ENCODE measurements around the gene TSSK2.

The TSSK2 gene

GRCh38 chr22:19106886-19107729 lies 24.0 kb upstream of the TSSK2 start:
- no peak for DNase-seq (ENCODE audit: low read depth)

- no peak for DNase-seq (ENCODE audit: low read depth)
Observed at GRCh38 chr22:19107730-19108074, 23.4 kb upstream of the TSSK2 start.

GRCh38 chr22:19108807-19109197 lies 22.3 kb upstream of the TSSK2 start:
- no peak for DNase-seq (ENCODE audit: low read depth)

GRCh38 chr22:19109198-19110063 lies 21.7 kb upstream of the TSSK2 start:
- no peak for DNase-seq (ENCODE audit: low read depth)

GRCh38 chr22:19110064-19110458 lies 21.0 kb upstream of the TSSK2 start:
- DNase-seq (ENCODE audit: low read depth) = no peak

- no peak for DNase-seq (ENCODE audit: low read depth)
Observed at GRCh38 chr22:19110646-19111045, 20.5 kb upstream of the TSSK2 start.

GRCh38 chr22:19111140-19111539 lies 20.0 kb upstream of the TSSK2 start:
- no peak for DNase-seq (ENCODE audit: low read depth)

- no peak for DNase-seq (ENCODE audit: low read depth)
Observed at GRCh38 chr22:19111584-19111983, 19.5 kb upstream of the TSSK2 start.

- no peak for DNase-seq (ENCODE audit: low read depth)
Observed at GRCh38 chr22:19113429-19113828, 17.7 kb upstream of the TSSK2 start.

GRCh38 chr22:19114984-19115552 lies 16.0 kb upstream of the TSSK2 start:
- DNase-seq (ENCODE audit: low read depth) = no peak

GRCh38 chr22:19115628-19116027 lies 15.5 kb upstream of the TSSK2 start:
- no peak for DNase-seq (ENCODE audit: low read depth)

GRCh38 chr22:19117111-19117512 lies 14.0 kb upstream of the TSSK2 start:
- no peak for DNase-seq (ENCODE audit: low read depth)

GRCh38 chr22:19118329-19118880 lies 12.7 kb upstream of the TSSK2 start:
- no peak for DNase-seq (ENCODE audit: low read depth)

GRCh38 chr22:19119949-19120348 lies 11.2 kb upstream of the TSSK2 start:
- DNase-seq (ENCODE audit: low read depth) = no peak

- DNase-seq (ENCODE audit: low read depth) = peak; percentile 29
Observed at GRCh38 chr22:19120829-19121630, 10.1 kb upstream of the TSSK2 start.

- no peak for DNase-seq (ENCODE audit: low read depth)
Observed at GRCh38 chr22:19121631-19122142, 9.4 kb upstream of the TSSK2 start.

GRCh38 chr22:19122143-19122751 lies 8.9 kb upstream of the TSSK2 start, which contains the start of gene DGCR2:
Gene DGCR2 (minus strand): TSS chr22:19122412. CDS start chr22:19122206, 206 bp downstream.
- DNase-seq (ENCODE audit: low read depth) = peak; percentile 95

- no peak for DNase-seq (ENCODE audit: low read depth)
Observed at GRCh38 chr22:19122752-19123492, 8.2 kb upstream of the TSSK2 start.

- no peak for DNase-seq (ENCODE audit: low read depth)
Observed at GRCh38 chr22:19123936-19124335, 7.2 kb upstream of the TSSK2 start.

- no peak for DNase-seq (ENCODE audit: low read depth)
Observed at GRCh38 chr22:19124377-19124776, 6.7 kb upstream of the TSSK2 start.
